G401 (cell line): ENCODE results near the gene HAVCR2. TPM values are rescaled to one million over a fixed set of nuclear protein-coding genes. Genes with fewer than 3 reads are reported as not detected.

Source experiments
- DNase-seq: peaks from one replicate; pipeline ENCODE4 v3.0.0-alpha.2; 2015; ENCODE audit warnings: low spot score
- in situ Hi-C: cut with HindIII; loops from 2 replicates; pipeline ENCODE4 v1.10.0; 2016; ENCODE audit warnings: low sequenced_read_pairs, mixed read lengths
- total RNA-seq: library from RNA; depleted of rRNA; stranded (reverse); fragments of >200 nt; shearing (Covaris generic); gene quantifications from 2 replicates; pipeline ENCODE4 v1.2.3, GENCODE V29; 2014; rRNA removed

Gene HAVCR2
- not detected in 2 replicates for total RNA-seq

DNA sequence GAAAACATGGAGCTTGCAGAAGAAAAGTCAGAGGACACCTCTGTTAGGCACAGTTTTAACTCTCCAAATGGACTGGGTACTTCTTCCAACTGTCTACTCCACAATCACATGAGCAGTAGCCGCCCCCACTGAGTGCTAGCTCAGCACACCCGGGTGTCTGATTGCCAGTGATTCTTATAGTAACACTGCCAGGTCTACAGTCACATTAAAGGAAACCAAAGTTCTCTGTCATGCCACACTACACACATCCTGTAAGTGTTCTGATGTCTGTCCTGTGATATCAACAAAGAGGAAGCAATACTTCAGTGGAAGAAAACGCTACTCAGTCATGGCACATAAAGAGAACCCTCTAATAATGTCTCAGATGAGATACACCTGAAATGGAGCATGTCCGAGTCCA is at the start of gene HAVCR2:
TSS of gene HAVCR2 (minus strand) at position 69 of the 400 bp plus-strand sequence. CDS start at position 8, 61 bp downstream.
- DNase-seq = no peak
- in situ Hi-C loops = no loop called here

DNA sequence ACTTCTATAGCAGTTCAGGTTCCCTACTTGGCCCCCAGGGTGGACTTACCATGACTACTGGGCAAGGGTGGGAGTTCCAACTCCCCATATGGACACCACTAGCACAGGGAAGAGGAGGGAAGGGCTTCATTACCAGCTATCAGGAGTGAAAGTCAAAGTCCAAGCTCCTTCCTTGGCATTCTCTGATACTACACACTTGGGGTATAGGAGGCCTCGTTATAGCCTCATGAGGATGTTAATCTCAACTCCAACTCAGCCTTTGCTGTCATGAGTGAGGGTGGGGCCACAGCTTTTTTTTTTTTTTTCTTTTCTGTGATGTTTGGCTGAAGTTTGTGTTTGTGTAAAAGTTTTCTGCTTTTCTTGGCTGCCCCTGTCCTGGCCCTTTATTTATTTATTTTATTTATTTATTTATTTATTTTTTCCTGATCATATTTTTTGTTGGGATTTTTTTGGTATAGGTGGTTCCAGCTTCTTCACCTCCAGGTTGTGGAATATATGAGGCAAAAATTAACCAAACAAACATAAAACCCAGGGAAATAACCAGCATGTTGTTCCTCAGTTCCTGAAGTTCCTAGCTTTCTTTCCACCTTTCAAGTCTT is 48.5 kb upstream of the HAVCR2 start:
- in situ Hi-C loops = no loop called here
- DNase-seq = no peak

DNA sequence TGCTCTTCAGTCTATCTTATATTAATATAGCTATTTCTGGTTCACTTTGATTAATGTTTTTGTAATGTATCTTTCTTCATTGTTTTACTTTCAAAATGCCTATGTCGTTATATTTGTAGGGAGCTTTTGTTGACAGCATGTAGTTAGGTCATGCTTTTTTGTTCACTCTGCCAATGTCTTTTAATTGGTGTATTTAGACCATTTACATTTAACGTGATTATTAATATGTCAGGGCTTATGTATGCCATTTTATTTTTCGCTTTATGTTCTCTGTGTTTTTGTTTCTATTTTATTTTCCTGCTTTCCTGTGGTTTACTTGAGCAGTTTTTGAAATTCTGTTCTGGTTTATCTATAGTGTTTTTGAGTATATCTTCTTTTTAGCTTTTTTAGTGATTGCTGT is 46.5 kb upstream of the HAVCR2 start:
- in situ Hi-C loops = no loop called here

DNA sequence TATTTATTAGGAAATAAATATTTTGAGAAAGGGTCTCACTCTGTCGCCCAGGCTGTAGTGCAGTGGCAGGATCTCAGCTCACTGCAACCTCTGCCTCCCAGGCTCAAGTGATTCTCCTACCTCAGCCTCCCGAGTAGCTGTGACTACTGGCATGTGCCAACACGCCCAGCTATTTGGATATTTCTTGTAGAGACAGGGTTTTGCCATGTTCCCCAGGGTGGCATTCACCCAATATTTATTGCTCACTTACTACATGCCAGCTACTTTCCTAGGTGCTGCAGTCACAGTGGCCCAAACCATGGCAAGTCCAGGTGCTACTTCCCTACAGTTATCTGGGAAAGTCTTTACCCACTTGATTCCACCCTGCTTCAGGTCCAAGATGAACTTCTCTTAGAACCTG is 42.2 kb upstream of the HAVCR2 start:
- in situ Hi-C loops = no loop called here
- DNase-seq = no peak

More for the DNA sequence above, 46.5 kb upstream of the HAVCR2 start:
- DNase-seq = no peak

DNA sequence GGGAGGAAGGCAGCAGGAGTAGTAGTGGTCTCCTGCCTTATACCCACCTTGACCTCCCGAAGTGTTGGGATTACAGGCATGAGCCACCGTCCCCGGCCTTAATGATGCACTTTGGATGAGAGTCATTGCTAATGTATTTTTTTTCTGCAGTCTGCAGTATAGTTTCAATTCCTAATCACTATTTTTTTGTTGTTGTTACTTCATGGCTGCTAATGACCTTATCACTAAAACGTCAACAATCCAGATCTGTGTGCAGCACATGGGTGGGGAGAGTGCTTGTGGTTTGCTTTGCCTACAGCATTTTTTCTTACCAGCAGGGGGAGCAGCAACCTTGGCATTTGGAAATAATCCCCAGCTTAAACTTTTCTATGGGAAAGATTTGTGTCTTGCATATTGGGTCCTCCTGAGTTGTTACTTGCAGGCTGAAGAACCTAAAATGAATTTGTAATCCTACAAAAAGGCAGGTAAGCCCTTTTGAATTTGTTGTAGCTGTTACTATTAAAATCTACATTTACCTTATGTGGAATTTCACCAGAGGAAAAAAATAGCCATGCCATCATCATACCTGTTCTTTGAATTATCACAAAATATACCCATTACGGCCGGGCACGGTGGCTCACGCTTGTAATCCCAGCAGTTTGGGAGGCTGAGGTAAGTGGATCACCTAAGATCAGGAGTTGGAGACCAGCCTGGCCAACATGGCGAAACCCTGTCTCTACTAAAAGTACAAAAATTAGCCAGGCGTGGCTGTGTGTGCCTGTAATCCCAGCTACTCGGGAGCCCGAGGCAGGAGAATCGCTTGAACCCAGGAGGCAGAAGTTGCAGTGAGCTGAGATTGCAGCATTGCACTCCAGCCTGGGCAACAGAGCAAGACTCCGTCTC is 40.1 kb upstream of the HAVCR2 start:
- in situ Hi-C loops = no loop called here
- peak; percentile 75 for DNase-seq

DNA sequence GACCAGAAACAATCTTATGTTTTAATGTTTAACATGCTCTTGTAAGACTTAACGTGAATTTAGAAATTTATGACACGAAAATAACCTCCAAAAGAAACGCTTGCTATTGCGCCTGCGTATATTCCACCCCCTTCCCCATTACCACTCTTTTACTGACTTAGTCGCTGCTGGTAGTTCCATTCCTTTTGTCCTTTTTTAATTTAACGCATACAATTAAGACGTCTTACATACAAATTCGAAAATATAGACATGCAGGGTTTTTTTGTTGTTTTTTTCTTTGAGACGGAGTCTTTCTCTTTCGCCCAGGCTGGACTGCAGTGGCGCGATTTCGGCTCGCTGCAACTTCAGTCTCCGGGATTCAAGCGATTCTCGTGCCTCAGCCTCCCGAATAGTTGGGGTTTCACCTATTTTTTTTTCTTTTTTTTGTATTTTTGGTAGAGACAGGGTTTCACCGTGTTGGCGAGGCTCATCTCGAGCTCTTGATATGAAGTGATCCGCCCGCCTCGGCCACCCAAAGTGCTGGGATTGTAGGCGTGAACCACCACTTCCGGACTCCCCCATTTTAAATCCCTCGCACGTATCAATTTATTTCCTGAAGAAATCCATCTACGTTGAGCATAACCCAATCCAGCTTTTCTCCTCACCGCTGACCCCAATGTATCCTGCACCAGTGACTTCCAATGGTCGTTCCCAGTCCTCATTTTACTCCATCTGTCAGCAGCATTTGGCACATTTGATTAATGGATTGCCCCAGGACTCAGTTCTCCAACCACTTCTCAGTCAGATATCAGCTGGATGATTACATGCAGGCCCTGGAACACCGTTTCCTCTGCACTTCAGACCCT is 34.5 kb upstream of the HAVCR2 start:
- in situ Hi-C loops = no loop called here
- DNase-seq = no peak

DNA sequence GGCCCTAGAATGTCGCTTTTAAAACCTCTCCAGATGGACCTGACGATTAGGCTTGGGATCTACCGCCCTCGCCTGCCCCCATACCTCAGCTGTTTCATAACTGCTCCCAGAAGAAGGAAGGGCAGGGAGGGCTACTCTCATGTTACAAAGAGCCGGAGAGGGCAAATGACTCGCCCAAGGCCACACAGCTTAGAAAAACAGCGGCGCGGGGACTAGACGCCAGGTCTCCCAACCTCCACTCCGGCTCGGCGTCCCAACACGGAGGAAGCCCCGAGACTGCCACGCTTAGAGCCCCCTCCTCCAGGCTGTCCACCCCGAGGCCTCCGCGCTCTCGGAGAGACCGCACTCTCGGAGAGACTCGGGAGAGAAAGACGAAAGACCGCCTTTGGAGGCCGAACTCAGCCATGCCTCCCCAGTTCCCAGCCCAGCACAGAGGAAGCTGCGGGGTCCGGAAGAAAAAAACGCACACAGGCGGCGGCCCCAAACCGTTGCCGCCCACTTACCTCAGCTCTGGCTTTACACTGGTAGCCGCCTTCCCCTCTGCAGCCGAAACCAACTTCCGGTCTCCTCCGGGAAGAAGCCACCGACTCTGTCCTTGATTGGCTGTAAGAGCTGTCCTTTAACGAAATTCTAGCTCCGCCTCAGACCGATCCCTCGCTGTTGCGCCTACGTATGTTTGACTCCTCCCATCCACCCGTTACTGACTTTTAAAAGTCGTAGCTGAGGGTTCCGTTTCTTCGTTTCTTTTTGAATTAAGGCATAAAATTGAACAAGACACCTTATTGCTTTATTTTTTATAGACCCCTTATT is 33.7 kb upstream of the HAVCR2 start, which contains the start of gene MED7:
TSS of gene MED7 (minus strand) at position 549 of the 810 bp plus-strand sequence. CDS start 3,434 bp downstream, outside the sequence.
- DNase-seq = peak; percentile 99
- in situ Hi-C loops = no loop called here

DNA sequence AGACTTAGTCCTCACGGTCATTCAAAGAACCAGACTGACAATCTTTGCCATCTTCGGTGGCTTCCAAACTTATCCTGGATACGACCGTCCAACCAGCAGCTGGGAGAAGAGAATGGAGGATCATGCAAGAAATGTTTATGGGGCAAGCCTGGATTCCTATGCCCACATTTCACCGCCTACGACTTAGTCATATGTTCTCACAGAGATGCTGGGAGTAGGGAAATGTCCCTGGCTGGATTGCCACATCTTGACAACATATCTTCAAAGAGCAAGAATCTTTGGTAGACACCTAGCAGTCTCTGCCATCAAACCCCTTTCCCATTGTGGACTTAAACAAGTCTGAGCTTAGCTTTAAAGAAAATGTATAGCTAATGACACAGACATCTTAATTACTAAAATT is 28.8 kb upstream of the HAVCR2 start:
- in situ Hi-C loops = no loop called here
- no peak for DNase-seq

DNA sequence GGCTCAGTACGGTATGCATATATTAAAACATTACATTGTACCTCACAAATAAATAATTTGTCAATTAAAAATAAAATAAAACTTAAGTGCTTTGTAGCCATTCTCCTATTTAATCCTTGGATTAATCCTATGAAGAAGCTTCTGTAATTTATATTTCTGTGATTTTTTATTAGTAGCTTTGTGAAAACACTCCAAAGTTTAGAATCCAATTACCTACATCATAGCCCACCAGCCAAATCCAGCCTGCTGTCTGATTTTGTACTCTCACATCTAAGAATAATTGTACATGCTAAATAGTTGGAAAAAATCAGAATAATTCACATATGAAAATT is 23.4 kb upstream of the HAVCR2 start:
- no peak for DNase-seq
- in situ Hi-C loops = no loop called here

DNA sequence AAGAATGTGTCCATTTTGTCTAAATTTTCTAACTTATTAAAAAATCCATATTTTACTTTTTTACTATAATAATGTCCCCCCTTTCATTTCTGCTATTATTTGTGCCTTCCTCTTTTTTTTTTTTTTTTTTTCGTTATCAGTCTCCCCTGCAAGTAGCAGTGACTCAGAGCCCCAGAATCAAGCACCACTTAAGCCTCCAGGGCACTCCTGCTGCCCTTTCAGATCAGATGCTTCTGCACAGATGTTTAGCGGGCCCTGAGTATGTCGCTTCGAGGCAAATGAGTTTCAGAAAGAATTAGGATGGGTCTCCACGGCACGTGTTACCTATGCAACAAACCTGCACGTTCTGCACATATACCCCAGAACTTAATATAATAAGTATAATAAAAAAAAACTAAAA is 22.1 kb upstream of the HAVCR2 start:
- no peak for DNase-seq

DNA sequence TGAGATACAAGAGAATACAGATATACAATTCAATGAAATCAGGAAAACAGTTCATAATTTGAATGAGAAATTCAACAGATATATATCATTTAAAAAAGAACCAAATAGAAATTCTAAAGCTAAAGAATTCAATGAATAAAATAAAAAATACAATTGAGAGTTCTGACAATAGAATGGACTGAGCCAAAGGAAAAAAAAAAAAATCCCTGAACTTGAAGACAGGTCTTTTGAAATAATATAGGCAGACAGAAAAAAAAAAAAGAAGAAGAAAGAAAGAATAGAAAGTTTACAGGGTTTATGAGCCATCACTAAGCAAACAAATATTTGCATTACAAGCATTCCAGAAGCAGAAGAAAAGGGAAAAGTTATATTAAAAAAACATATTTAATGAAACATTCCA is 12.9 kb upstream of the HAVCR2 start:
- no peak for DNase-seq
- in situ Hi-C loops = no loop called here

More for the DNA sequence above, 22.1 kb upstream of the HAVCR2 start:
- in situ Hi-C loops = no loop called here

DNA sequence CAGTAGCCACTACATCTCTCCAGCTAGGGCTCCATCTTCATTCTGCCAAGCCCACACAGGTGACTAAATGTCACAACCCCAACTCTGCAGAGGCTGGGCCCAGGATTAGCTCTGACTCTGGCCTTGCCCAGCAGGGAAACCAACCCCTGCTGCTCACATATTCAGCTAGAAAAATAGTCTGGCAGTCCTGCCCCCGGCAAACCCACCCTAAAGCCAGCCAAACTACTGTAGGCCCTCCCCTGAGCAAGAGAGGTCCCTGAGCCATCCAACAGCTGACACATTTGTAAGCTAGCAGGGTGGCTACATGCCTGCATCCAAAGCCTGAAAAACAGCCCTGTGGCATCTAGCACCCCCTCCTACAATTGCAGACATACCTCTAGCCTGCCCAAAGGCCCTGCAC is 11.3 kb upstream of the HAVCR2 start:
- in situ Hi-C loops = no loop called here
- no peak for DNase-seq

DNA sequence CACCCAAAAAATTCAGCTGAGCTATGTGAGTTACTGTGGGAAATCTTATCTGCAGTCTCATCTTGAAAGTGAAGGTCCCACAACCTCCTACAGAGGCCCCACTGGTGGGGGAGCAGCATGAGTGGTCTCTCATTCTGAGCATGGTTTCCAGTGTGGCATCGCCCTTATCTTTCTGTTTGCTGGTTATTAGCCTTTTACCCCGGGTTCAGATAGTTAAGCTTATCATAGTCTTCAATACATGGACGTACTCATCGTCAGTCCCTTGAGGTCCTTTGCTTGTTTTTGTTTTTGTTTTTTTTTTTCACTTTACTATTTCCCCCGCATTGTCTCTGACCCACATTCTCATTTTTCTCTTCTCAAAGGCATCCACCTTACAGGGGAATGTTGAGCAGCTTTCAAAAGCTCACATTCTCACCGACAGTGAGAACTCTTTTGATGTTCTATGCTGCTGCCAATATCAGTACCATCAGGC is 7.7 kb upstream of the HAVCR2 start:
- in situ Hi-C loops = no loop called here
- DNase-seq = no peak

DNA sequence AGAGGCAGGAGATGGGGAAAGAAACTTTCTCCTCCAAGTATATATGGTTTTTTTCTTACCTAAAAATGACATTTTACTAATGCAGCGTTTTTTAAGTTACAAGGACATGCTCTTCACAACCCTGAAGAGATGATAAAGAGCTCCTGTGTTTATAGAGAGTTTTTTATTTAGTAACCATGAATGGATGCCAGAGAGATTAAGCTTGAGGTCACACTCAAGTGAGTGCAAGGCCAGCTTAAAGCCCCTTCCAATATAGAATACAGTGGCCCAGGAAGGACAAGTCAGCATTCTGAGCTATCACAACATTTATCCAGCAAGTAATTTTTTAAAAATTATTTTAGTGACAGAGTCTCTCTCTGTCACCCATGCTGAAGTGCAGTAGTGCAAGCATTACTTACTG is 6.7 kb upstream of the HAVCR2 start:
- in situ Hi-C loops = no loop called here
- DNase-seq = no peak

DNA sequence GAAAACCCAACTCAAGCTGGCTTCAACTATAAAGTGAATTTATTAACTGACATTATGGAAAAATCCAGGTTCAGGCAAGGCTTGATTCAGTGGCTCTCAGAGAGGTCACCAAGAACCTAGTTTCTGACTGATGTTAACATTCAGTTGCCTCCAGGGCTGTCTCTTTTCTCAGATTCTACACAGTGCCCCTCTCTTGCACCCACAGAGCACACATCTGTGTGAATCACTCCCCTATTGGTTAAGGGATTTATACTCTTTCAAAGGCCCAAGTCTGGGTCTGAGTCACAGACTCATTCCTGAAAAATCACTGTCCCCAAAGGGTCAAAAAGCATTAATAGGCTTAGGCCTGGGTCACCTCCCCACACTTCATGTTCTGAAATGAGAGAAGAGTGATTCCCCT is 6.2 kb upstream of the HAVCR2 start:
- in situ Hi-C loops = no loop called here
- no peak for DNase-seq

DNA sequence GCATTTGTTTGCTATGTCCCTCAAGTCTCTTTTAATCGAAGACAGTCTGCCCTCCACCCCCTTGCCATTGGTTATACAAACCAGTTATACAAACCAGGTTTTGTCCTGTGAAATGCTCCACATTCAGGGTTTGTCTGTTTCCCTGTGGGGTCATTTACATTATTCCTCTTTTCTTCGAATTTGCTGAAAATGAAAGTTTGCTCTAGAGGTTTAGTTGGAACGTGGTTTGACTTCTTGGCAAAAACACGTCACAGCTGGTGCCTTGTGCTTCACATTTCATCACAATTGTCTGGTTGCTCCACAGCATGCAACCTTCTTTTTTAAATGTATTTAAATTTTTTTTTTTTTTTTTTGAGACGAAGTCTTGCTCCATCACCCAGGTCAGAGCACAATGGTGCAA is 4.2 kb upstream of the HAVCR2 start:
- in situ Hi-C loops = no loop called here

DNA sequence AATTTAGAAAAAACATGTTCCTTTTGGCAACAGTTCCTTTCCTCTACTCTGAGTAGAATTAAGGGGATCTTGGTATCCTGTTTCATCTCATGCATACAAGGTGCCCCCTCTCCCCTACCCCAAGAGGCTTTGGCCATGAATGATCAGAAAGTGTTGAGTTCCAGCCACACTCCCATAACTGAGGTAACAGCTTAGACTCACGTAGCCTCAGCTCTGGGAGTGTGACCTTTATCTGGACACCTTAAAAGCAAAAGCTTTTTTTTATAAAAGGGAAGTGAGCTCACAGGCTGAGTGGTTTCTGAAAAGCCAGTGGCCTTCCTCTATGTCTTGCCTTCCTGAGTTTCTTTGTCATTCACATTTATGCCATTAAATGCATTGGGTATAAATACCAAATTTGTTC is 900 bp upstream of the HAVCR2 start:
- DNase-seq = no peak
- in situ Hi-C loops = no loop called here

More for the DNA sequence above, 4.2 kb upstream of the HAVCR2 start:
- no peak for DNase-seq

DNA sequence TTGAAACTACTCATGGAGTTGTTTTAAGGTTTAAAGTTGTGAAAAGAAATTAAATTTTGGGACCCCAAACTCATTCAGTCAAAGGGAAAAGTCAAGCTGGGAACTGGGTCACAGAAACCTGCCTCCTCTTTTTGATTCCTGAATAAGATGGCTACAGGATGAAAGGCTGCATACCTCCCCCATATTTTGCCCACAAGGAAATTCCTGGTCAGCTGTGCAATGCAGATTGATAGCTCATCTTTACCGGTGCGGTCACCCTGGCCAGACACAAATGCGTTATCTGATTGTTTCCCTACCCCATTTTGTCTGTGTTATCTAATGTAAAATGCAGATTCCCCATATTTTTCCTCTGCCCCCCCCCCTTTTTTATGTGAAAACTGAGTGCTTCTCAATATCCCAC is 1.3 kb downstream of the HAVCR2 start:
- in situ Hi-C loops = no loop called here
- DNase-seq = no peak
